HCEC 1CT (cell line): ENCODE data around the gene KCNJ15.

Source experiments
- DNase-seq: peaks from one replicate; pipeline ENCODE4 v3.0.0-alpha.2; 2017

KCNJ15 gene

DNA sequence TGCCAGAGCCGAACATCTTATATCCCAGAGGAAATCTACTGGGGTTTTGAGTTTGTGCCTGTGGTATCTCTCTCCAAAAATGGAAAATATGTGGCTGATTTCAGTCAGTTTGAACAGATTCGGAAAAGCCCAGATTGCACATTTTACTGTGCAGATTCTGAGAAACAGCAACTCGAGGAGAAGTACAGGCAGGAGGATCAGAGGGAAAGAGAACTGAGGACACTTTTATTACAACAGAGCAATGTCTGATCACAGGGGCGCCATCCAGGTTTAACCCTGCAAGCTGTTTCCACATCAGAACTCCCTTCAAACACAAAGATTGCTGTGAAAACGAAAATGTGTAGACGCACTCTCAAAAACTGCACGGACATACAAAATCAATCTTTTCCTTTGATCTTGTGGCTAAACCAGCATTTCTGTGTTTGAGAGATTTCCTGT, 43.4 kb downstream of the KCNJ15 start:
- no peak for DNase-seq

- DNase-seq, result no peak
Observed at GRCh38 chr21:38301321-38302214, 44.8 kb downstream of the KCNJ15 start.

GRCh38 chr21:38303300-38303699, 46.5 kb downstream of the KCNJ15 start:
- DNase-seq, result peak; percentile 95

- peak; percentile 96 for DNase-seq
Observed at GRCh38 chr21:38306433-38307141, 49.8 kb downstream of the KCNJ15 start.

DNA sequence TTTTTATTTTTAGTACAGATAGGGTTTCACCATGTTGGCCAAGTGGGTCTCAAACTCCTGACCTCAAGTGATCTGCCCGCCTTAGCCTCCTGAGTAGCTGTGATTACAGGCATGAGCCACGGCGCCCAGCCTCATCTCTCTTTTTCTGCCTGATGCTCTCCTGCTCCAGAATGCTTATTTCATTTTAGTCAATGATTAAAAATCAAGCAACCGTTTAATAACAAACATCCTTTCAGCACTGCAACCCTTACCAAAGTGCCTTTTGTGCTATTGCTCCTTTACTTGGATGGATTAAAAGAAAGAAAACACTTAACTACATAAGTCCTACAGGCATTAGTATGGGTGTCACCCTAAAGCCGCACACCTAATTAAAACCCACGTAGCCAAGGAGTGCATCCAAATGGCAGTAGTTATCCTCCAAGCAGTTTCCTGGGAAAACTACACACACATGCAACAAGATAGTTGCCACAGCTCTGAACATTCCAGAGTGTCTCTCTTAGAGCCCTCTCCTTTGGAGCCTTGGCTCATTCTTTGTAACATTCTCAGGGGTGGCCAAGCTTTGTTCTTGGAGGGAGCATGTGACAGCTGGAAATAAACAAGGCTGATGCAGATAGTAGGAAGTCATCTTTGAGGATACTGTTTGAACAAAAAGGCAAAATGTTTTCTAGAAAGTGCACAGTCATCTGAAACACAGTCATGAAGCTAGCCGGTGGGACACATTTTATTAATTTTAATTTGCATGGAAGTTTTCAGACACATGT, 51.2 kb downstream of the KCNJ15 start:
- no peak for DNase-seq

- DNase-seq, result no peak
Observed at GRCh38 chr21:38308532-38309119, 51.8 kb downstream of the KCNJ15 start.

DNA sequence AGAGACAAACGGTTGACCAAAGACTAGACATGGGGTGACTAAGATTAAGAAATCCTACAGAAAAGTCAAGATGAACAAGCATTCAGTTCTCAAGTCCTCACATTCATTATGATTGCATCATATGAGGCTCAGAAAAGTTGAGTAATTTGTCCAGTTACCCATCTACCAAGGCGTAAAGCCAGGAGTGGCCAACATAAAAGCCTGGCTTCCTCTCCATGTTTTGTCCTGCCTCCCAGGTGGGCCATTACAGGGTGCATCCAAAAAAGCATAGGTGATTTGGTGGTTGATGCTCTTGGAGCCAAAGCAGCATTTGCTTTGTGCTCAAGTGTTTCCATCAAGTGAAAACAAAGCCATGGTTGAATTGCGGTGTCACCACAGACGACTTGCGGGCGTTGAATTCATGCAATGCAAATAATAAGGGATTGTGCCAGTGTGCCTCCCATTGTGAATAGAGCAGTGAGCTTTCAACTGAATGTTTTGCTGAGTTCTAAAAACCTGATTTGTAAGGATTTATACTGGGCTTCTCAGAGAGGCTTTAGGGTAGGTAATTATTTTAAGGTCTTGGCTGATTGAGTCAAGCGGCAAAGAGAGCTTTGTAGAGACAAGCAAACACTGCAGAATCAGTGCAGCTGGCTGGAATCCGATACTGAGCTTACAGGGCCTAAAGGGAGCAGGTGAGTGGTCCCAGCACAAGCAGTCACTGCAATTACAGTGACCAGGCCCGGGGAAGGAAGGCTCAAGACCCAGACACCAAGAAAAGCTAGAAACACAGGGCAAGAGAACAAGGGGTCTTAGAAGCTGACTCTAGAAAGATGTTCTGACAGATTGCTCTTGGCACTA, 54.1 kb downstream of the KCNJ15 start:
- peak; percentile 83 for DNase-seq

- DNase-seq, result no peak
Observed at GRCh38 chr21:38311765-38312164, 55.0 kb downstream of the KCNJ15 start.

GRCh38 chr21:38312822-38313221, 56.0 kb downstream of the KCNJ15 start:
- DNase-seq, result no peak

- no peak for DNase-seq
Observed at GRCh38 chr21:38314558-38314957, 57.8 kb downstream of the KCNJ15 start.

DNA sequence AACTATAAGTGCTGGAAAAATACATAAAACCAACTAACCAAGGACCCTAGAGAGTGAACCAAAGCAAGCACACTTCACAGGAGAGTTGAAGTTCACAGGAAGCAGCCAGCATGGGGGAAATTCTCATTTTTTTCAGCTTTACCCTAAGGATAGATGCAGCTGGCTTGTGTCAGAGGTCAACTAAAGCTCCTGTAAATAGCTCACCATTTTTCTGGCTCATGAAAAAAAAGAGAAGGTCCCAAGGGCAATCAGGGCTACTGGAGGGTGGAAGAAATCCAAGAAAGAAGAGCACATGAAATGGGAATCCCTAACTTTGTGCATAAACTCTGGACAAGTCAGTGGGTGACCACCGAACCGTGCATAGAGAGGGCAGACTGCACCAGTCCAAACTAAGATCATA, 58.3 kb downstream of the KCNJ15 start:
- DNase-seq, result no peak

GRCh38 chr21:38319781-38320180, 63.0 kb downstream of the KCNJ15 start:
- peak; percentile 58 for DNase-seq

- no peak for DNase-seq
Observed at GRCh38 chr21:38321568-38321967, 64.8 kb downstream of the KCNJ15 start.

GRCh38 chr21:38322311-38322950, 65.6 kb downstream of the KCNJ15 start:
- no peak for DNase-seq

- DNase-seq, result peak; percentile 96
Observed at GRCh38 chr21:38323721-38324531, 67.1 kb downstream of the KCNJ15 start.

- no peak for DNase-seq
Observed at GRCh38 chr21:38325216-38325615, 68.4 kb downstream of the KCNJ15 start.

DNA sequence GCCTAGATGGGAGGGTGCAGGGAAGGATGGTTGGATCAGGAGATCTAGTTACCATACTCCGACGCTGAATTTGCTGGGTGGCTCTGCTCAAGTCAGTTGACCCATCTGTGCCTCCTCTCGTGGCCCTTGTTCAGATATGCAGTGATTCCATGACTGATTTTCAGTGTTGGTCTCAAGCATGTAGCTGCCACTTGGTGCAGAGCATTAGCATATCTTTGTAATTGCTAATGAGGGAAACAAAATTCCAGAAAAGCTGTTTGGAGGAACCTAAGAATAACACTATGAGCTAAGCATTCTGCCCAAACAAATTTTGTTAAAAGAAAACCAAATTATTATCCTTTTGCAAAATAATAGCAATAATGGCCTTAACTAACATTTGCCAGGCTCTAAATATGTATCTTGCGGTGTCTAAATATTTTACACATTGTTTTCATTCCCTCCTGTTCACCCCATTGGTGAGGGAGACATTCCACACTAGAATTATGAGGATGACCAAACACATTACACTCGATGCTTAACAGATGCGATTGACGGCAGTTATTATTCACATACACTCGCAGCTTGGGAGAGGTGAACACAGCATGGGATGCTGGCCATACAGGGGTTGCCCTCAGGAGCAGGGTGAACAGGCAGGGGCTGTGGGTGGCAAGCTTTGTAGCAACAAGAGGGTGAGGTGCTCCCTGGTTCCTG, 69.1 kb downstream of the KCNJ15 start:
- DNase-seq, result no peak

- DNase-seq, result no peak
Observed at GRCh38 chr21:38326429-38326828, 69.6 kb downstream of the KCNJ15 start.

- DNase-seq, result no peak
Observed at GRCh38 chr21:38326899-38327298, 70.1 kb downstream of the KCNJ15 start.

- DNase-seq, result peak; percentile 46
Observed at GRCh38 chr21:38327984-38328383, 71.2 kb downstream of the KCNJ15 start.
